ENCODE data around the gene OAS1. TPM values are rescaled to one million over a fixed set of nuclear protein-coding genes. Genes with fewer than 3 reads are reported as not detected.
A peak's percentile ranks its signal among the peaks of the same experiment; 100 is the strongest.

OAS1 gene
- polyA plus RNA-seq, 3 donors = 11.9 to 14.0 (median 13.5) TPM

- DNase-seq (ENCODE audit: extremely low read depth in 1 of 11, low read depth in 9 of 11, low spot score in 4 of 11) = no peak
Measured at GRCh38 chr12:112927925-112928324, 21.2 kb downstream of the OAS1 start.

- DNase-seq (ENCODE audit: extremely low read depth in 1 of 11, low read depth in 9 of 11, low spot score in 4 of 11) = no peak
Measured at GRCh38 chr12:112928978-112929377, 22.2 kb downstream of the OAS1 start.

- DNase-seq (ENCODE audit: extremely low read depth in 1 of 11, low read depth in 9 of 11, low spot score in 4 of 11) = no peak
Measured at GRCh38 chr12:112929715-112930114, 23.0 kb downstream of the OAS1 start.

GRCh38 chr12:112930350-112930749 lies 23.6 kb downstream of the OAS1 start:
- DNase-seq (ENCODE audit: extremely low read depth in 1 of 11, low read depth in 9 of 11, low spot score in 4 of 11) = no peak

- DNase-seq (ENCODE audit: extremely low read depth in 1 of 11, low read depth in 9 of 11, low spot score in 4 of 11) = no peak
Measured at GRCh38 chr12:112932485-112933128, 25.8 kb downstream of the OAS1 start.

GRCh38 chr12:112933129-112933505 lies 26.4 kb downstream of the OAS1 start:
- no peak for DNase-seq (ENCODE audit: extremely low read depth in 1 of 11, low read depth in 9 of 11, low spot score in 4 of 11)

- no peak for DNase-seq (ENCODE audit: extremely low read depth in 1 of 11, low read depth in 9 of 11, low spot score in 4 of 11)
Measured at GRCh38 chr12:112936264-112936663, 29.5 kb downstream of the OAS1 start.

- DNase-seq (ENCODE audit: extremely low read depth in 1 of 11, low read depth in 9 of 11, low spot score in 4 of 11) = no peak
Measured at GRCh38 chr12:112936927-112937326, 30.2 kb downstream of the OAS1 start.

- DNase-seq (ENCODE audit: extremely low read depth in 1 of 11, low read depth in 9 of 11, low spot score in 4 of 11) = peak in 10 of 11 donors; percentile 60 to 77 (median 69)
Measured at GRCh38 chr12:112937741-112938719, 31.3 kb downstream of the OAS1 start, which contains the start of gene OAS3. Gene OAS3, plus strand, starts transcription at chr12:112938474. Its CDS starts 57 bp downstream, at chr12:112938531.

GRCh38 chr12:112938751-112939150 lies 32.0 kb downstream of the OAS1 start:
- no peak for DNase-seq (ENCODE audit: extremely low read depth in 1 of 11, low read depth in 9 of 11, low spot score in 4 of 11)

GRCh38 chr12:112939761-112940381 lies 33.1 kb downstream of the OAS1 start:
- DNase-seq (ENCODE audit: extremely low read depth in 1 of 11, low read depth in 9 of 11, low spot score in 4 of 11) = no peak

GRCh38 chr12:112941528-112942335 lies 35.0 kb downstream of the OAS1 start:
- no peak for DNase-seq (ENCODE audit: extremely low read depth in 1 of 11, low read depth in 9 of 11, low spot score in 4 of 11)

GRCh38 chr12:112942572-112942971 lies 35.8 kb downstream of the OAS1 start:
- no peak for DNase-seq (ENCODE audit: extremely low read depth in 1 of 11, low read depth in 9 of 11, low spot score in 4 of 11)

GRCh38 chr12:112944024-112944690 lies 37.4 kb downstream of the OAS1 start:
- DNase-seq (ENCODE audit: extremely low read depth in 1 of 11, low read depth in 9 of 11, low spot score in 4 of 11) = no peak

GRCh38 chr12:112945515-112945914 lies 38.8 kb downstream of the OAS1 start:
- DNase-seq (ENCODE audit: extremely low read depth in 1 of 11, low read depth in 9 of 11, low spot score in 4 of 11) = no peak

- no peak for DNase-seq (ENCODE audit: extremely low read depth in 1 of 11, low read depth in 9 of 11, low spot score in 4 of 11)
Measured at GRCh38 chr12:112946236-112947000, 39.7 kb downstream of the OAS1 start.

- no peak for DNase-seq (ENCODE audit: extremely low read depth in 1 of 11, low read depth in 9 of 11, low spot score in 4 of 11)
Measured at GRCh38 chr12:112947314-112947713, 40.6 kb downstream of the OAS1 start.

GRCh38 chr12:112947761-112948160 lies 41.0 kb downstream of the OAS1 start:
- DNase-seq (ENCODE audit: extremely low read depth in 1 of 11, low read depth in 9 of 11, low spot score in 4 of 11) = no peak
